ENCODE data around the gene FSTL5.
"Not testable (repeated sequence)": the region's sequence is repeated elsewhere in the genome, so short reads cannot be mapped to it uniquely, and the experiment has no call there.

Gene FSTL5

GRCh38 chr4:161841759-161842158 is 322.0 kb downstream of the FSTL5 start:
- DNase-seq (ENCODE audit: low read depth in 2 of 2) = no peak

- no peak for DNase-seq (ENCODE audit: low read depth in 2 of 2)
Measured at GRCh38 chr4:161829591-161829990, 334.2 kb downstream of the FSTL5 start.

GRCh38 chr4:161828061-161828460 is 335.7 kb downstream of the FSTL5 start:
- no peak for DNase-seq (ENCODE audit: low read depth in 2 of 2)

DNA sequence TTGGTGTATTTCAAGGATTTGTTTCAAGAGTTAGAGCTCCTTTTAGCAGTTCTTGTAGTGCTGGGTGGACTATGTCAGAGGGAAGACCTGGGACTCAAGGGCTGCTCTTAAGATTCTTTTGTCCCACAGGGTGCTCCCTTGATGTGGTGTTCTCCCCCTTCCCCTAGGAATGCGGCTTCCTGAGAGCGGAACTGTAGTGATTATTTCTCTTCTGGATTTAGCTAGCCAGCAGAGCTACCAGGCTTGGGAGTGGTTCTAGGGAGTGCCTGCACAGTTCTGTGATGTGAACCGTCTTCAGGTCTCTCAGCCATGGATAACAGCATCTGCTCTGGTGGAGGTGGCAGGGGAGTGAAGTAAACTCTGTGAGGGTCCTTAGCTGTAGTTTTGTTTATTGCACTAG is 336.8 kb downstream of the FSTL5 start:
- no peak for DNase-seq (ENCODE audit: low read depth in 2 of 2)

GRCh38 chr4:161823450-161823849 is 340.4 kb downstream of the FSTL5 start:
- DNase-seq (ENCODE audit: low read depth in 2 of 2) = no peak

DNA sequence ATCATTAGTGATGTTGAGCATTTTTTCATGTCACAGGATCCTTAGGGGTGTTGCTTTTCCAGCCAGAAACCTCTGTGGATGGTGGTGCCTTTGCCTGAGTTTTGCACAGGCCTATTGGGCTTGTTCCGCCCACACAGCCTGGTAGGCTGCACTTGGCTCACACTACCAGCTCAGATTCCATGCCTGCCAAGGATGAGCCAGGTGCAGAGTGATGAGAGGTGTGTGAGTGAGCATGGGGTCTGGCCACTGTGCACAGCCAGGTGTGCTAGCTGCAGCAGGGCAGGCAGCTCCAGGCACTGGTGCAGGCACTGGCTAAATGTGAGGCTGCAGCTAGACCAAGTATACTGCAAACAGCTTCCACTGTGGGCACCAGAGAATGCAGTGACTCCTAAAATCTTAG is 341.6 kb downstream of the FSTL5 start:
- DNase-seq (ENCODE audit: low read depth in 2 of 2) = no peak

- no peak for DNase-seq (ENCODE audit: low read depth in 2 of 2)
Measured at GRCh38 chr4:161817914-161818313, 345.9 kb downstream of the FSTL5 start.

DNA sequence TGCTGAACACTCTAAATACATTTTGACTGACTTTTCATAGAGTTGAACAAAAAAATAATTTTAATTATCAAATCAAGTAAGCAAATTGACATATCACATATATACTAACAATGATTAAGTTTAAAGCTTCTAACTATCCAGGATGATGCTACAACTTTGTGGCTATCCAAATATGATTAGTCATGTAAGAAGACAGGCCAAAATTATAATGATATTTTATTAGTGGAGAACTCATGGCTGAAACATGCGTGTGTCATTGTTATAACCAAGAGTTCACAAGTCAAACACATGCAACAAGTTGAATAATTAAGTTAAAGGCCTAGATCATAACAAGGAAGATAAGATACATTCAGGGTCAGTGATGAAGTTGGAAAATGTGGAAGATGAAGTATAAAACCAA is 346.8 kb downstream of the FSTL5 start:
- DNase-seq (ENCODE audit: low read depth in 2 of 2) = no peak

DNA sequence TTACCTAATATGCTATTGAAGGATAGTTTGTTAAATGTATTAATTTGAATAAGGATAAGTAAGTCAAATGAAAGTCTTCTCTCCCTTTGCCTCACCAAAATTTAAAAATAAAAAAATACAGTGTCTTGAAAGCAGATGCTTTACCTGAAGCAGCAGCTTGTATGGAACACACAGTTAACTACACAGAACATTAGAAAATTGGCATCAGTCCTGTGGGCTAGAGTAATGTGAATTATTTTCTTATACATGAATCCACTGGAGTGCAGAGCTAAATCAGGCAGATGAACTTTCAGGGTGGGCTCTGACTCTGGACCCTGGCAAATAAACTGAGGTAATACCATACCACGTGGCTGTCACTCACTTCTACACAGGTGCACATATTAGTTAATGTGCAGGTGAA is 348.0 kb downstream of the FSTL5 start:
- DNase-seq (ENCODE audit: low read depth in 2 of 2) = no peak

- DNase-seq (ENCODE audit: low read depth in 2 of 2) = no peak
Measured at GRCh38 chr4:161813889-161814288, 349.9 kb downstream of the FSTL5 start.

DNA sequence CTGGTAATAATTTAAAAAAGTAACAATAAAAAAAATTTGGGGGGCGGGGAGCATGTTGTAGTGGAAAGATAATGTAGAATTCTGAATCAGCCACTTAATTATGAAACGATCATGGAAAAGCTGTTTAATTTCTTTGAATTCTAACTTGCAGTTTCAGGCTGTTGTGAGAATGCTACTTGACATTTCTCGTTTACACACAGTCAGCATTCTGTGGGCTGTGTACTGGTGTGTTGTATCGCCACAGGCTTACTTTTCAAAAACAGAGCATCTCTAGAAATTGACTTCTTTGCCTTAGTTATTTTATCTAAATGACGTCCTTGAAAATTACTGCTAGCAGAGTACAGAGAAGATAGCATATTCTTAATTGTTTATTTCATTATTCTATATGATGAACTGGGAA is 350.4 kb downstream of the FSTL5 start:
- DNase-seq (ENCODE audit: low read depth in 2 of 2) = no peak

GRCh38 chr4:161803171-161803570 is 360.6 kb downstream of the FSTL5 start:
- no peak for DNase-seq (ENCODE audit: low read depth in 2 of 2)

GRCh38 chr4:161799710-161800109 is 364.1 kb downstream of the FSTL5 start:
- no peak for DNase-seq (ENCODE audit: low read depth in 2 of 2)

DNA sequence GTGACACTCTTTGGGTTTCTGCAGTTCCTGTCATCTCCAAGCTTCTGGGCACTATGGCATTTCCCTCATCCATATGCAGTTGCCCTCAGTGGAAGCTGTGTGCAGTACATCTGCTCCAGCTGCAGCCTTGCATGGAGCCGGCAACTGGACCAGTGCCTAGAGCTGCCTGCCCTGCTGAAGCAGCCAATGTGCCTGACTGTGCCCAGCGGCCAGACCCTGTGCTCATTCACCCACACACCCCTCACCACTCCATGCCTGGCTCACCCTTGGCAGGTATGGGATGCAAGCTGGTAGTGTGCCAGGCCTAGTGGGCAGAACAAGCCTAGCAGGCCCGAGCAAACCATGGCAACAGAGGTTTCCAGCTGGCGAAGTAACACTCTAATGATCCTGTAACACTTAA is 370.8 kb downstream of the FSTL5 start:
- no peak for DNase-seq (ENCODE audit: low read depth in 2 of 2)

GRCh38 chr4:161791796-161792556 is 371.8 kb downstream of the FSTL5 start:
- no peak for DNase-seq (ENCODE audit: low read depth in 2 of 2)

DNA sequence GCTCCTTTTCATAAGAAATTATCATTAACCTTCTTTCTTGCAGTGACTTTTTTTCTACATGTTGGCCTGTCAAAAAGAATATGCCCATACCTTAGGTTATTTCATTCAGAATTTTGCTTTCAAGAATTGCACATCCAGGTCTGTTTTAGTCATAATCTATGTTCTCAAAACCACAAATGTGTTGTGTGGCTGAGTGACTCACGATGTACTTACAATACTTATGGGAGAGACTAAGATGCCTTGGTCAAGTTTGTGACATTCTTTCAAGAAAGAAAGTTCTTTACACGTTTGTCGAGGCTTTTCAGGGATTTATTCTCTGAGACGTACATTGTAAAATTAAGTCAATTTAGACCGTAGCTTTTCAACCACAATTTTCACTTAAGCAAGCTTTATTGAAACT is 396.7 kb downstream of the FSTL5 start:
- no peak for DNase-seq (ENCODE audit: low read depth in 2 of 2)

DNA sequence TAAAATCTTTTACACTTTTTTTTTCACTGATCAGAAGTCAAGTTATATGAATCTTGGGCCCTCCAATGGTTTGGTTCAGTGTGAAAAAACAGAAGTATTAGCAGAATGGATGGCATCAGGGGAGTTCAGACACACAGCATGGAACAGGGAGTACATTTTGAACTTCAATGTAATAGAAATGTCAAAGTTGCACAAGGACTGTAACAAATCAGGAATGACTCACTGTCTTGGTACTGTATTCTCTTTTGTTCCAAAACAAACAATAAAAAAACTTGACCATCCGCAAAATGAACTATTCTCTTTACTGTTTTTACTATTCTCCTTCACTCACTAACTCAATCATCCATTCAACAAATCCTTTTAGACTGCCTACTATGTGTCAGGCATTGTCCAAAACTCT is 401.0 kb downstream of the FSTL5 start:
- no peak for DNase-seq (ENCODE audit: low read depth in 2 of 2)

DNA sequence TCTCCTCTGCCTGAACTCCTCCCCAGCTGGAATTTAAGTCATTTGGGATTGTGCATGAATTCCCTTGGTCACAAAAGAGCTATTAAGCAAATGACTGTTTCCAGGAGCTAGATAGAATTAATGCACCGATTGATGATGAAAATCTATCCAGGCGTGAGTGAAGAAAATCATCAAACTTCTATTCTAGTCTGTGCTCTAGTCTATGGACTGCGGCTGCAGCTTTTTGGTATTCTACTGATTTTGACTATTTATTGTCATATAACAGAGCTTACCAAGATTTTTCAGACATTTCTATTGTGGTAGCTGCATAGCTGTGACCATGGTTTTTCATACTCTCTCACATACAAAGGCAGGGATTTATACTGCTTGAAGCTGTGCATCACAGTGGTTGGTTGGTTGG is 403.8 kb downstream of the FSTL5 start:
- no peak for DNase-seq (ENCODE audit: low read depth in 2 of 2)

- DNase-seq (ENCODE audit: low read depth in 2 of 2) = not testable (repeated sequence)
Measured at GRCh38 chr4:161758412-161758811, 405.4 kb downstream of the FSTL5 start.

- DNase-seq (ENCODE audit: low read depth in 2 of 2) = no peak
Measured at GRCh38 chr4:161728929-161729328, 434.9 kb downstream of the FSTL5 start.

GRCh38 chr4:161721947-161722346 is 441.9 kb downstream of the FSTL5 start:
- no peak for DNase-seq (ENCODE audit: low read depth in 2 of 2)

- DNase-seq (ENCODE audit: low read depth in 2 of 2) = no peak
Measured at GRCh38 chr4:161717084-161717483, 446.7 kb downstream of the FSTL5 start.

- no peak for DNase-seq (ENCODE audit: low read depth in 2 of 2)
Measured at GRCh38 chr4:161714931-161715330, 448.9 kb downstream of the FSTL5 start.

All from activated CD8-positive, alpha-beta memory T cell treated with anti-CD3 and anti-CD28 coated beads for 4 hours (primary cell).